Peyer's patch (tissue), 4 donors: ENCODE results near the gene IFT88.
"Not testable (repeated sequence)": the region's sequence is repeated elsewhere in the genome, so short reads cannot be mapped to it uniquely, and the experiment has no call there.

ENCODE experiments used
- POLR2A ChIP-seq, 2 donors: fragments of 450-650 bp; IDR thresholded peaks; one replicate each; pipeline ENCODE4 v1.5.1; 2017; ENCODE audit warnings: antibody characterized with exemption in 2 of 2, mild to moderate bottlenecking in 2 of 2, moderate library complexity in 2 of 2
- TF ChIP-seq, protein P1 (sequence below), 6 experiments: fragments of 450-650 bp in 4 of 6; fragments of 200-600 bp in 2 of 6; sonication (generic) in 1 of 6; IDR thresholded peaks; one replicate each; pipeline ENCODE4 v1.5.1; 2017 to 2019; ENCODE audit warnings: antibody characterized with exemption in 6 of 6, mild to moderate bottlenecking in 3 of 6, moderate library complexity in 1 of 6

DNA sequence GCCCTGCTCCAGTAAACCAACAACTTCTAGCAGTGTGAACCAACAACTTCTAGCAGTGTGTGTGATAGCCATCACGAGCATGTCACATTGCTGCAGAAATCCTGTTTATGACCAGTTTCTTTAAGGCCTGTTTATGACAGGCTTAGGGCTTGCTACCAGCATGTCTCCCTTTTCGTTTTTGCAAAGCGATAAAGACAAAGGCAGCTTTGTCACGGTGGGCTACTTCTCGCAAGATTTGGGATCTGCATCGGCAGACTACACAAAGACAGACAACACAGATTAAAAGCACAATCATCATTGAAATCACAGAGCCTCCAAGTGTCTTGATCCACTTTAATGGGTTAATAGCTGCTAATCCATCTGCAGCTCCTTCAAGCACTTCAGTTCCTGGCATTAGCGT, 111.6 kb downstream of the IFT88 start:
- TF ChIP-seq, protein P1, sequence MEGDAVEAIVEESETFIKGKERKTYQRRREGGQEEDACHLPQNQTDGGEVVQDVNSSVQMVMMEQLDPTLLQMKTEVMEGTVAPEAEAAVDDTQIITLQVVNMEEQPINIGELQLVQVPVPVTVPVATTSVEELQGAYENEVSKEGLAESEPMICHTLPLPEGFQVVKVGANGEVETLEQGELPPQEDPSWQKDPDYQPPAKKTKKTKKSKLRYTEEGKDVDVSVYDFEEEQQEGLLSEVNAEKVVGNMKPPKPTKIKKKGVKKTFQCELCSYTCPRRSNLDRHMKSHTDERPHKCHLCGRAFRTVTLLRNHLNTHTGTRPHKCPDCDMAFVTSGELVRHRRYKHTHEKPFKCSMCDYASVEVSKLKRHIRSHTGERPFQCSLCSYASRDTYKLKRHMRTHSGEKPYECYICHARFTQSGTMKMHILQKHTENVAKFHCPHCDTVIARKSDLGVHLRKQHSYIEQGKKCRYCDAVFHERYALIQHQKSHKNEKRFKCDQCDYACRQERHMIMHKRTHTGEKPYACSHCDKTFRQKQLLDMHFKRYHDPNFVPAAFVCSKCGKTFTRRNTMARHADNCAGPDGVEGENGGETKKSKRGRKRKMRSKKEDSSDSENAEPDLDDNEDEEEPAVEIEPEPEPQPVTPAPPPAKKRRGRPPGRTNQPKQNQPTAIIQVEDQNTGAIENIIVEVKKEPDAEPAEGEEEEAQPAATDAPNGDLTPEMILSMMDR (IDR thresholded peaks at IDR 0.05): not testable (repeated sequence)
- TF ChIP-seq POLR2A (IDR thresholded peaks at IDR 0.05): not testable (repeated sequence)
